Ishikawa (cell line): ENCODE results near the gene SUPT20H.

Experiments used
- CEBPB ChIP-seq: IDR thresholded peaks from 2 replicates; pipeline ENCODE4 v1.6.1; 2012
- CREB1 ChIP-seq: IDR thresholded peaks from 2 replicates; pipeline ENCODE4 v1.6.1; 2012; ENCODE audit warnings: low read depth
- EGR1 ChIP-seq: IDR thresholded peaks from 2 replicates; pipeline ENCODE4 v1.6.1; 2012
- EP300 ChIP-seq: IDR thresholded peaks from 2 replicates; pipeline ENCODE4 v1.6.1; 2012; ENCODE audit warnings: borderline replicate concordance
- MAX ChIP-seq: IDR thresholded peaks from 2 replicates; pipeline ENCODE4 v1.6.1; 2012
- NFIC ChIP-seq: IDR thresholded peaks from 2 replicates; pipeline ENCODE4 v1.6.1; 2012
- RAD21 ChIP-seq: IDR thresholded peaks from 2 replicates; pipeline ENCODE4 v1.6.1; 2012; ENCODE audit warnings: low read depth
- TAF1 ChIP-seq: IDR thresholded peaks from 2 replicates; pipeline ENCODE4 v1.6.1; 2012; ENCODE audit warnings: low read depth, mild to moderate bottlenecking
- TEAD4 ChIP-seq: IDR thresholded peaks from 2 replicates; pipeline ENCODE4 v1.6.1; 2012
- USF1 ChIP-seq: IDR thresholded peaks from 2 replicates; pipeline ENCODE4 v1.6.1; 2012
- TF ChIP-seq, protein P1 (sequence below): IDR thresholded peaks from 2 replicates; pipeline ENCODE4 v1.6.1; 2012; ENCODE audit warnings: low read depth, mild to moderate bottlenecking

DNA sequence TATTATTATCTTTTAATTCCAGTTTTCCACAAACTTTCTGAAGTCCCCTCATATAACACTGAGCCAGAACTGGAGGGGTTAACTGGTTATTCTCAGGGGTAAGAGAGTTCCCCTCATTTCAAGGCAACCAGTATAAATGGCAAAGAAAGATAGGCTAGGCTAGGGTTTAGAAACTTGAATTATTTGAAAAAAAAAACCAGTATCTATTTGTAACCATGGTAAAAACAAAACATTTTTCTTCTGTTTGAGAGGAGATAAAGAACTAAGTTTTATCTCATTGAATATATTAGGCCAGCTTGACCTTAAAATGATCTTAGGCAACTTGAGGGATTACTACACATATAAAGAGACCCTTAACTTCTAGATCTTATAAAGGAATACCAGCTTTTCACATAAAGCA, 19.6 kb downstream of the SUPT20H start:
- TF ChIP-seq, protein P1, sequence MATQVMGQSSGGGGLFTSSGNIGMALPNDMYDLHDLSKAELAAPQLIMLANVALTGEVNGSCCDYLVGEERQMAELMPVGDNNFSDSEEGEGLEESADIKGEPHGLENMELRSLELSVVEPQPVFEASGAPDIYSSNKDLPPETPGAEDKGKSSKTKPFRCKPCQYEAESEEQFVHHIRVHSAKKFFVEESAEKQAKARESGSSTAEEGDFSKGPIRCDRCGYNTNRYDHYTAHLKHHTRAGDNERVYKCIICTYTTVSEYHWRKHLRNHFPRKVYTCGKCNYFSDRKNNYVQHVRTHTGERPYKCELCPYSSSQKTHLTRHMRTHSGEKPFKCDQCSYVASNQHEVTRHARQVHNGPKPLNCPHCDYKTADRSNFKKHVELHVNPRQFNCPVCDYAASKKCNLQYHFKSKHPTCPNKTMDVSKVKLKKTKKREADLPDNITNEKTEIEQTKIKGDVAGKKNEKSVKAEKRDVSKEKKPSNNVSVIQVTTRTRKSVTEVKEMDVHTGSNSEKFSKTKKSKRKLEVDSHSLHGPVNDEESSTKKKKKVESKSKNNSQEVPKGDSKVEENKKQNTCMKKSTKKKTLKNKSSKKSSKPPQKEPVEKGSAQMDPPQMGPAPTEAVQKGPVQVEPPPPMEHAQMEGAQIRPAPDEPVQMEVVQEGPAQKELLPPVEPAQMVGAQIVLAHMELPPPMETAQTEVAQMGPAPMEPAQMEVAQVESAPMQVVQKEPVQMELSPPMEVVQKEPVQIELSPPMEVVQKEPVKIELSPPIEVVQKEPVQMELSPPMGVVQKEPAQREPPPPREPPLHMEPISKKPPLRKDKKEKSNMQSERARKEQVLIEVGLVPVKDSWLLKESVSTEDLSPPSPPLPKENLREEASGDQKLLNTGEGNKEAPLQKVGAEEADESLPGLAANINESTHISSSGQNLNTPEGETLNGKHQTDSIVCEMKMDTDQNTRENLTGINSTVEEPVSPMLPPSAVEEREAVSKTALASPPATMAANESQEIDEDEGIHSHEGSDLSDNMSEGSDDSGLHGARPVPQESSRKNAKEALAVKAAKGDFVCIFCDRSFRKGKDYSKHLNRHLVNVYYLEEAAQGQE = no peak
- no peak for TF ChIP-seq MAX
- TF ChIP-seq TEAD4 = no peak
- TF ChIP-seq EGR1 = no peak
- TF ChIP-seq CEBPB = no peak
- TF ChIP-seq RAD21 = no peak
- TF ChIP-seq USF1 = no peak
- no peak for TF ChIP-seq NFIC
- no peak for TF ChIP-seq CREB1
- TF ChIP-seq TAF1 = no peak
- TF ChIP-seq EP300 = no peak
